HepG2 (cell line): Measurements from ENCODE around the gene UQCRHL. TPM values are rescaled to one million over a fixed set of nuclear protein-coding genes. Genes with fewer than 3 reads are reported as not detected.

Experiments
- AKNA ChIP-seq: sonication (generic); formaldehyde crosslinking; IDR thresholded peaks from 2 replicates; pipeline ENCODE4 v1.4.0; 2020; ENCODE audit warnings: missing genetic modification reagents, borderline replicate concordance
- GATAD2A ChIP-seq: IDR thresholded peaks from 2 replicates; pipeline ENCODE4 v1.6.1; 2016
- MLX ChIP-seq: IDR thresholded peaks from 2 replicates; pipeline ENCODE4 v1.6.1; 2016
- NFRKB ChIP-seq: fragments of 450-650 bp; IDR thresholded peaks from 2 replicates; pipeline ENCODE4 v1.6.1; 2017
- PITX1 ChIP-seq: sonication (generic); formaldehyde crosslinking; IDR thresholded peaks from 2 replicates; pipeline ENCODE4 v1.5.1; 2020; ENCODE audit warnings: mild to moderate bottlenecking, missing genetic modification reagents
- THRA ChIP-seq: sonication (generic); formaldehyde crosslinking; IDR thresholded peaks from 2 replicates; pipeline ENCODE4 v1.4.0; 2020; ENCODE audit warnings: missing genetic modification reagents, borderline replicate concordance
- ZMYM2 ChIP-seq: sonication (generic); formaldehyde crosslinking; IDR thresholded peaks from 2 replicates; pipeline ENCODE4 v1.8.0; 2022; ENCODE audit warnings: mild to moderate bottlenecking, missing genetic modification reagents
- ZNF276 ChIP-seq: sonication (generic); formaldehyde crosslinking; IDR thresholded peaks from 2 replicates; pipeline ENCODE4 v1.4.0; 2020; ENCODE audit warnings: mild to moderate bottlenecking, low read depth, missing genetic modification reagents
- ZNF329 ChIP-seq: sonication (generic); formaldehyde crosslinking; IDR thresholded peaks from 2 replicates; pipeline ENCODE4 v1.9.0; 2021; ENCODE audit warnings: low read depth, mild to moderate bottlenecking, missing genetic modification reagents
- ZNF432 ChIP-seq: sonication (generic); formaldehyde crosslinking; IDR thresholded peaks from 2 replicates; pipeline ENCODE4 v1.5.0; 2020; ENCODE audit warnings: missing genetic modification reagents, mild to moderate bottlenecking, borderline replicate concordance
- ZNF747 ChIP-seq: sonication (generic); formaldehyde crosslinking; IDR thresholded peaks from 2 replicates; pipeline ENCODE4 v1.8.1; 2023; ENCODE audit warnings: missing genetic modification reagents, mild to moderate bottlenecking, borderline replicate concordance
- ZNF749 ChIP-seq: sonication (generic); formaldehyde crosslinking; IDR thresholded peaks from 2 replicates; pipeline ENCODE4 v1.8.0; 2022; ENCODE audit warnings: mild to moderate bottlenecking, missing genetic modification reagents, moderate library complexity, borderline replicate concordance
- polyA plus RNA-seq, 8 experiments: library from polyadenylated mRNA; depleted of rRNA in 3 of 8; stranded (reverse) in 7 of 8; unstranded in 1 of 8; fragments of >200 nt; fragmentation: Illumina TruSeq in 4 of 8; extraction: Trizol in 4 of 8; gene quantifications; 2 replicates each; pipeline versions ENCODE4 v1.2.1 to v1.2.3, GENCODE V29; 2011 to 2016; ENCODE audit warnings: low read depth in 4 of 8, missing spikeins in 1 of 8, mixed read lengths in 1 of 8; ENCODE audit not compliant: insufficient read depth in 1 of 8
- total RNA-seq, 5 experiments: library from RNA; depleted of rRNA; stranded (reverse); fragments of >200 nt; fragmentation: Illumina TruSeq; extraction: Trizol; gene quantifications; 2 replicates each; pipeline ENCODE4 v1.2.3, GENCODE V29; 2016; ENCODE audit warnings: low read depth in 1 of 5
- TF ChIP-seq, protein P1 (sequence below): sonication (generic); formaldehyde crosslinking; IDR thresholded peaks from 2 replicates; pipeline ENCODE4 v1.5.1; 2020; ENCODE audit warnings: mild to moderate bottlenecking, missing genetic modification reagents, borderline replicate concordance

The UQCRHL gene
- total and polyA plus RNA-seq, 2 of the 13 experiments (the other 11 are each of a cell fraction or from before 2014, with no cell fraction given), result 1.8 to 2.3 TPM

- TF ChIP-seq ZNF276 (CRISPR knock-in tag), result no peak
- no peak for TF ChIP-seq ZNF749 (CRISPR knock-in tag)
- peak; percentile 99 for TF ChIP-seq MLX (CRISPR knock-in tag)
- no peak for TF ChIP-seq ZNF432 (CRISPR knock-in tag)
- TF ChIP-seq, protein P1, sequence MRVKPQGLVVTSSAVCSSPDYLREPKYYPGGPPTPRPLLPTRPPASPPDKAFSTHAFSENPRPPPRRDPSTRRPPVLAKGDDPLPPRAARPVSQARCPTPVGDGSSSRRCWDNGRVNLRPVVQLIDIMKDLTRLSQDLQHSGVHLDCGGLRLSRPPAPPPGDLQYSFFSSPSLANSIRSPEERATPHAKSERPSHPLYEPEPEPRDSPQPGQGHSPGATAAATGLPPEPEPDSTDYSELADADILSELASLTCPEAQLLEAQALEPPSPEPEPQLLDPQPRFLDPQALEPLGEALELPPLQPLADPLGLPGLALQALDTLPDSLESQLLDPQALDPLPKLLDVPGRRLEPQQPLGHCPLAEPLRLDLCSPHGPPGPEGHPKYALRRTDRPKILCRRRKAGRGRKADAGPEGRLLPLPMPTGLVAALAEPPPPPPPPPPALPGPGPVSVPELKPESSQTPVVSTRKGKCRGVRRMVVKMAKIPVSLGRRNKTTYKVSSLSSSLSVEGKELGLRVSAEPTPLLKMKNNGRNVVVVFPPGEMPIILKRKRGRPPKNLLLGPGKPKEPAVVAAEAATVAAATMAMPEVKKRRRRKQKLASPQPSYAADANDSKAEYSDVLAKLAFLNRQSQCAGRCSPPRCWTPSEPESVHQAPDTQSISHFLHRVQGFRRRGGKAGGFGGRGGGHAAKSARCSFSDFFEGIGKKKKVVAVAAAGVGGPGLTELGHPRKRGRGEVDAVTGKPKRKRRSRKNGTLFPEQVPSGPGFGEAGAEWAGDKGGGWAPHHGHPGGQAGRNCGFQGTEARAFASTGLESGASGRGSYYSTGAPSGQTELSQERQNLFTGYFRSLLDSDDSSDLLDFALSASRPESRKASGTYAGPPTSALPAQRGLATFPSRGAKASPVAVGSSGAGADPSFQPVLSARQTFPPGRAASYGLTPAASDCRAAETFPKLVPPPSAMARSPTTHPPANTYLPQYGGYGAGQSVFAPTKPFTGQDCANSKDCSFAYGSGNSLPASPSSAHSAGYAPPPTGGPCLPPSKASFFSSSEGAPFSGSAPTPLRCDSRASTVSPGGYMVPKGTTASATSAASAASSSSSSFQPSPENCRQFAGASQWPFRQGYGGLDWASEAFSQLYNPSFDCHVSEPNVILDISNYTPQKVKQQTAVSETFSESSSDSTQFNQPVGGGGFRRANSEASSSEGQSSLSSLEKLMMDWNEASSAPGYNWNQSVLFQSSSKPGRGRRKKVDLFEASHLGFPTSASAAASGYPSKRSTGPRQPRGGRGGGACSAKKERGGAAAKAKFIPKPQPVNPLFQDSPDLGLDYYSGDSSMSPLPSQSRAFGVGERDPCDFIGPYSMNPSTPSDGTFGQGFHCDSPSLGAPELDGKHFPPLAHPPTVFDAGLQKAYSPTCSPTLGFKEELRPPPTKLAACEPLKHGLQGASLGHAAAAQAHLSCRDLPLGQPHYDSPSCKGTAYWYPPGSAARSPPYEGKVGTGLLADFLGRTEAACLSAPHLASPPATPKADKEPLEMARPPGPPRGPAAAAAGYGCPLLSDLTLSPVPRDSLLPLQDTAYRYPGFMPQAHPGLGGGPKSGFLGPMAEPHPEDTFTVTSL (CRISPR knock-in tag), result peak; percentile 71; the same call in 1 of the 2 replicates
- TF ChIP-seq NFRKB, result no peak
- TF ChIP-seq PITX1 (CRISPR knock-in tag), result peak; percentile 52; the same call in 1 of the 2 replicates
- TF ChIP-seq GATAD2A (CRISPR knock-in tag), result no peak
- no peak for TF ChIP-seq ZNF747 (CRISPR knock-in tag)
- TF ChIP-seq THRA (CRISPR knock-in tag), result peak; percentile 30; the same call in 1 of the 2 replicates
- no peak for TF ChIP-seq ZNF329
- no peak for TF ChIP-seq AKNA
- 0 out of 2 replicates have a peak, but pooled peaks have one; percentile 24 for TF ChIP-seq ZMYM2 (CRISPR knock-in tag)
Observed at GRCh38 chr1:15802234-15802965, 5.0 kb downstream of the UQCRHL start (continued).
